SK-N-SH (cell line): ENCODE results near the gene TXNRD2. TPM values are rescaled to one million over a fixed set of nuclear protein-coding genes. Genes with fewer than 3 reads are reported as not detected.

Experiments used
- CTCF ChIA-PET: fragments of 300-600, 350-600 bp; formaldehyde crosslinking; extraction: SDS; loops from one replicate; lab custom pipeline; 2021; lab: Yijun Ruan, JAX
- POLR2A ChIA-PET: fragments of 350-600 bp; sonication (Branson Sonifier 250); formaldehyde crosslinking; extraction: SDS; loops from one replicate; lab custom pipeline; 2020; ENCODE audit warnings: antibody characterized with exemption, inconsistent platforms; lab: Yijun Ruan, JAX
- DNase-seq: peaks from one replicate; pipeline ENCODE4 v3.0.0; 2012
- H2AFZ ChIP-seq: fragments of 200-600 bp; sonication (generic); 2 replicates; pipeline ENCODE4 v1.8.1; 2016; ENCODE audit warnings: antibody characterized with exemption, mild to moderate bottlenecking, low read depth
- H3F3A ChIP-seq: fragments of 200-600 bp; sonication (generic); replicated peaks from 2 replicates; pipeline ENCODE3; 2016; ENCODE audit warnings: antibody characterized with exemption, mild to moderate bottlenecking; ENCODE audit not compliant: insufficient read depth
- H3K27ac ChIP-seq, 2 experiments: fragments of 200-500 bp in 1 of 2; fragments of 200-600 bp in 1 of 2; sonication (Bioruptor generic) in 1 of 2; sonication (generic), shearing (Covaris generic) in 1 of 2; 2 replicates each; pipeline versions ENCODE4 v1.5.1 to v1.6.1; 2014 to 2016; ENCODE audit warnings: low read depth in 2 of 2, inconsistent platforms in 1 of 2, low read length in 1 of 2, mild to moderate bottlenecking in 1 of 2, mixed read lengths in 1 of 2
- H3K27me3 ChIP-seq: fragments of 200-600 bp; sonication (generic), shearing (Covaris generic); 2 replicates; pipeline ENCODE4 v1.6.1; 2016; ENCODE audit warnings: mixed run types; ENCODE audit not compliant: insufficient read depth
- H3K36me3 ChIP-seq, 2 experiments: fragments of 200-500 bp in 1 of 2; fragments of 200-600 bp in 1 of 2; sonication (Bioruptor generic) in 1 of 2; sonication (generic) in 1 of 2; replicated peaks in 1 of 2; 2 replicates each; pipeline versions ENCODE3 to v1.5.1; 2014 to 2016; ENCODE audit warnings: low read length in 1 of 2, mild to moderate bottlenecking in 1 of 2; ENCODE audit not compliant: insufficient read depth in 2 of 2, control insufficient read depth in 1 of 2
- H3K4me1 ChIP-seq, 2 experiments: fragments of 200-500 bp in 1 of 2; fragments of 200-600 bp in 1 of 2; sonication (Bioruptor generic) in 1 of 2; sonication (generic), shearing (Covaris generic) in 1 of 2; 2 replicates each; pipeline versions ENCODE4 v1.5.1 to v1.6.1; 2014 to 2016; ENCODE audit warnings: low read depth in 1 of 2, low read length in 1 of 2, mixed run types in 1 of 2; ENCODE audit not compliant: insufficient read depth in 2 of 2, control insufficient read depth in 1 of 2
- H3K4me2 ChIP-seq: fragments of 200-600 bp; sonication (generic), shearing (Covaris generic); 2 replicates; pipeline ENCODE4 v1.6.1; 2017; ENCODE audit warnings: mixed run types
- H3K4me3 ChIP-seq, 2 experiments: fragments of 200-500 bp in 1 of 2; fragments of 200-600 bp in 1 of 2; sonication (Bioruptor generic) in 1 of 2; sonication (generic), shearing (Covaris generic) in 1 of 2; 2 replicates each; pipeline versions ENCODE4 v1.5.1 to v1.8.1; 2014 to 2016; ENCODE audit warnings: low read depth in 2 of 2, inconsistent platforms in 1 of 2, low read length in 1 of 2, mild to moderate bottlenecking in 1 of 2, mixed read lengths in 1 of 2, moderate library complexity in 1 of 2
- H3K79me2 ChIP-seq: fragments of 200-600 bp; sonication (generic); 2 replicates; pipeline ENCODE4 v1.8.1; 2017; ENCODE audit warnings: mild to moderate bottlenecking; ENCODE audit not compliant: insufficient read depth
- H3K9ac ChIP-seq: fragments of 200-600 bp; sonication (generic); 2 replicates; pipeline ENCODE4 v1.6.1; 2017; ENCODE audit warnings: mixed run types
- H3K9me2 ChIP-seq: fragments of 200-600 bp; sonication (generic); 2 replicates; pipeline ENCODE4 v1.6.1; 2017; ENCODE audit warnings: mixed run types
- H3K9me3 ChIP-seq: fragments of 200-600 bp; sonication (generic); 2 replicates; pipeline ENCODE4 v1.6.1; 2017; ENCODE audit warnings: mixed run types, mild to moderate bottlenecking, moderate library complexity
- H4K20me1 ChIP-seq: fragments of 200-600 bp; sonication (generic); 2 replicates; pipeline ENCODE4 v1.6.1; 2017; ENCODE audit warnings: mild to moderate bottlenecking, mixed run types; ENCODE audit not compliant: insufficient read depth
- EP300 ChIP-seq, 2 experiments: IDR thresholded peaks; 2 replicates each; pipeline versions ENCODE4 v1.4.0 to v1.6.1; 2012; ENCODE audit warnings: borderline replicate concordance in 1 of 2, low read depth in 1 of 2, low read length in 1 of 2
- EZH2phosphoT487 ChIP-seq: fragments of 200-600 bp; sonication (generic); IDR thresholded peaks from 2 replicates; pipeline ENCODE4 v1.6.1; 2017; ENCODE audit warnings: low read depth, mixed run types, mild to moderate bottlenecking, antibody characterized with exemption, moderate library complexity, borderline replicate concordance
- FOXJ3 ChIP-seq: sonication (generic); formaldehyde crosslinking; IDR thresholded peaks from 2 replicates; pipeline ENCODE4 v1.5.1; 2020; ENCODE audit warnings: mild to moderate bottlenecking, missing genetic modification reagents
- GABPA ChIP-seq: IDR thresholded peaks from 2 replicates; pipeline ENCODE4 v1.4.0; 2012; ENCODE audit warnings: low read depth, mild to moderate bottlenecking
- JUND ChIP-seq: IDR thresholded peaks from 2 replicates; pipeline ENCODE4 v1.4.0; 2012
- MAX ChIP-seq: IDR thresholded peaks from 2 replicates; pipeline ENCODE4 v1.4.0; 2012; ENCODE audit warnings: low read depth
- MEF2A ChIP-seq: IDR thresholded peaks from 2 replicates; pipeline ENCODE4 v1.4.0; 2012; ENCODE audit warnings: low read depth, borderline replicate concordance
- MXI1 ChIP-seq: IDR thresholded peaks from 2 replicates; pipeline ENCODE4 v1.6.1; 2012; ENCODE audit warnings: mild to moderate bottlenecking, low read depth, low read length, improper control_type of control experiment
- NFIC ChIP-seq: IDR thresholded peaks from 2 replicates; pipeline ENCODE4 v1.4.0; 2012; ENCODE audit warnings: borderline replicate concordance
- NRF1 ChIP-seq: IDR thresholded peaks from 2 replicates; pipeline ENCODE4 v1.6.1; 2012; ENCODE audit warnings: low read depth, mild to moderate bottlenecking, low read length
- RAD21 ChIP-seq: IDR thresholded peaks from 2 replicates; pipeline ENCODE4 v1.6.1; 2012; ENCODE audit warnings: mild to moderate bottlenecking, low read length
- REST ChIP-seq: IDR thresholded peaks from 2 replicates; pipeline ENCODE4 v1.6.1; 2012; ENCODE audit warnings: mild to moderate bottlenecking, low read depth, low read length, moderate library complexity
- RXRA ChIP-seq: IDR thresholded peaks from 2 replicates; pipeline ENCODE4 v1.4.0; 2012; ENCODE audit warnings: low read depth, mild to moderate bottlenecking, borderline replicate concordance
- SIN3A ChIP-seq: IDR thresholded peaks from 2 replicates; pipeline ENCODE4 v1.6.1; 2012; ENCODE audit warnings: low read depth, mild to moderate bottlenecking, low read length, moderate library complexity, borderline replicate concordance
- SMC3 ChIP-seq: IDR thresholded peaks from 2 replicates; pipeline ENCODE4 v1.6.1; 2012; ENCODE audit warnings: low read depth, low read length, improper control_type of control experiment
- TCF12 ChIP-seq: IDR thresholded peaks from 2 replicates; pipeline ENCODE4 v1.4.0; 2012
- TEAD4 ChIP-seq: IDR thresholded peaks from 2 replicates; pipeline ENCODE4 v1.4.0; 2012; ENCODE audit warnings: mild to moderate bottlenecking, borderline replicate concordance; ENCODE audit not compliant: insufficient read depth
- USF1 ChIP-seq: IDR thresholded peaks from 2 replicates; pipeline ENCODE4 v1.4.0; 2012; ENCODE audit warnings: low read depth, borderline replicate concordance
- WGBS: methylation state at CpG from one replicate; pipeline ENCODE4 v1.1.6; 2017; ENCODE audit warnings: low lambda C conversion rate; 5-methylcytosine and 5-hydroxymethylcytosine counted together
- polyA plus RNA-seq, 3 experiments: library from polyadenylated mRNA; depleted of rRNA; stranded (reverse); fragments of >200 nt; gene quantifications; 2 replicates each; pipeline ENCODE4 v1.2.3, GENCODE V29; 2012
- TF ChIP-seq, protein P1 (sequence below): IDR thresholded peaks from 2 replicates; pipeline ENCODE4; 2012
- TF ChIP-seq, protein P2 (sequence below): fragments of 150-350 bp; IDR thresholded peaks from 2 replicates; pipeline ENCODE4 v1.6.1; 2017; ENCODE audit warnings: antibody characterized with exemption, low read length, low read depth, borderline replicate concordance

The TXNRD2 gene
- polyA plus RNA-seq, 1 of the 3 experiments (the other 2 are of a cell fraction), result 34.7 TPM

- Histone ChIP-seq H3K9me2 (no peaks in the 10 kb centered on the region), H3K9ac (no peak overlapping the region), H3K4me3 (no peak overlapping the region), H3K79me2 (no peaks in the 10 kb centered on the region), H3K4me1 (peaks cover 0 to 49% of the 10 kb centered on the region in 2 experiments; a peak in 3 of 4 replicates), H3K27ac (peak overlapping the region in 1 of 2 experiments; percentile 85; a peak in 2 of 4 replicates), H3K36me3 (no peaks in the 10 kb centered on the region), H4K20me1 (no peaks in the 10 kb centered on the region), H3K9me3 (no peaks in the 10 kb centered on the region), H3K4me2 (no peak overlapping the region), H3K27me3 (no peaks in the 10 kb centered on the region), H2AFZ (no peak overlapping the region), H3F3A (no peaks in the 10 kb centered on the region)
- CTCF ChIA-PET, result interaction anchor here (0.6 to 6.9 kb wide), 9 partner anchors 9 to 173 kb away, joined by 3 to 116 read pairs (median 4); no protein-coding TSS in a partner anchor
- WGBS, result 93% methylated on average over 11 of the region's 12 CpGs
- POLR2A ChIA-PET, result interaction anchor here (1.6 kb wide), 1 partner anchor 11 kb away, joined by 5 read pairs; no protein-coding TSS in a partner anchor
- DNase-seq, result no peak
- TF ChIP-seq TCF12 (no peak), SMC3 (no peak), MEF2A (no peak), NFIC (no peak), JUND (no peak), SIN3A (no peak), TEAD4 (no peak), FOXJ3 (CRISPR knock-in tag) (no peak), MAX (no peak), RXRA (no peak), GABPA (no peak)
- TF ChIP-seq, protein P1, sequence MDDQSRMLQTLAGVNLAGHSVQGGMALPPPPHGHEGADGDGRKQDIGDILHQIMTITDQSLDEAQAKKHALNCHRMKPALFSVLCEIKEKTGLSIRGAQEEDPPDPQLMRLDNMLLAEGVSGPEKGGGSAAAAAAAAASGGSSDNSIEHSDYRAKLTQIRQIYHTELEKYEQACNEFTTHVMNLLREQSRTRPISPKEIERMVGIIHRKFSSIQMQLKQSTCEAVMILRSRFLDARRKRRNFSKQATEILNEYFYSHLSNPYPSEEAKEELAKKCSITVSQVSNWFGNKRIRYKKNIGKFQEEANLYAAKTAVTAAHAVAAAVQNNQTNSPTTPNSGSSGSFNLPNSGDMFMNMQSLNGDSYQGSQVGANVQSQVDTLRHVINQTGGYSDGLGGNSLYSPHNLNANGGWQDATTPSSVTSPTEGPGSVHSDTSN, result no peak
- TF ChIP-seq, protein P2, sequence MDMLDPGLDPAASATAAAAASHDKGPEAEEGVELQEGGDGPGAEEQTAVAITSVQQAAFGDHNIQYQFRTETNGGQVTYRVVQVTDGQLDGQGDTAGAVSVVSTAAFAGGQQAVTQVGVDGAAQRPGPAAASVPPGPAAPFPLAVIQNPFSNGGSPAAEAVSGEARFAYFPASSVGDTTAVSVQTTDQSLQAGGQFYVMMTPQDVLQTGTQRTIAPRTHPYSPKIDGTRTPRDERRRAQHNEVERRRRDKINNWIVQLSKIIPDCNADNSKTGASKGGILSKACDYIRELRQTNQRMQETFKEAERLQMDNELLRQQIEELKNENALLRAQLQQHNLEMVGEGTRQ, result no peak
Measured at GRCh38 chr22:19903513-19903912, 38.1 kb downstream of the TXNRD2 start.

DNA sequence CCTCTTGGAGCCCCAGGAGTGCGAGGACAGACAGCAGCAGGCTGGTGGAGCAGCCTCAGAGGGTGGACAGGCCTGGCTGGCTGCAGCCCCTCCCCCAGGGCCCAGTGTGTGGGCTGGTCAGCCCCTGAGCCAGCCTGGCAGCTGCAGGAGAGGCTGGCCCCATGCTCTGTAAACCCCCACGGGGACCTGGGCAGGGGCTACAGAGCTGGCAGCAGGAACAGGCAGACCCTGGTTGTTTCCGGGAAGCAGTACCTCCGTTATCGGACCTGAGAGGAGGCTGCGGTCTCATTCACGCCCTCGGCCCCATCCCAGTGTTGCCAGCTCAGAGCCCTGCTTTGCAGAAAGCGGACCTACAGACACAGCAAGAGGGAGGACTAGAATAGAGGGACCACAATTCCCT is 38.6 kb downstream of the TXNRD2 start:
- H4K20me1 ChIP-seq, result no peaks in the 10 kb centered on the region
- no peak overlapping the region for H3K4me3 ChIP-seq
- CTCF ChIA-PET, result interaction anchor here (0.7 to 6.9 kb wide), 10 partner anchors 8 to 172 kb away, joined by 3 to 116 read pairs (median 4); no protein-coding TSS in a partner anchor
- no peak overlapping the region for H3K4me2 ChIP-seq
- H3K9me2 ChIP-seq, result no peaks in the 10 kb centered on the region
- no peaks in the 10 kb centered on the region for H3K27me3 ChIP-seq
- H3K27ac ChIP-seq, result peak overlapping the region in 1 of 2 experiments; percentile 85; a peak in 2 of 4 replicates
- no peak overlapping the region for H3K9ac ChIP-seq
- H2AFZ ChIP-seq, result no peak overlapping the region
- H3K79me2 ChIP-seq, result no peaks in the 10 kb centered on the region
- H3K9me3 ChIP-seq, result no peaks in the 10 kb centered on the region
- no peaks in the 10 kb centered on the region for H3F3A ChIP-seq
- DNase-seq, result peak; percentile 82
- WGBS, result 96% methylated on average over 8 of the region's 9 CpGs
- no peaks in the 10 kb centered on the region for H3K36me3 ChIP-seq
- H3K4me1 ChIP-seq, result peaks cover 0 to 49% of the 10 kb centered on the region in 2 experiments; a peak in 3 of 4 replicates
- POLR2A ChIA-PET, result no interaction called here
- peak; percentile 13; the same call in 1 of the 2 replicates for TF ChIP-seq RAD21
- TF ChIP-seq, protein P1, result no peak
- no peak for TF ChIP-seq EP300 (IDR thresholded peaks at IDR 0.05; ENCODE audit: borderline replicate concordance in 1 of 2, low read depth in 1 of 2, low read length in 1 of 2)
- TF ChIP-seq REST, result no peak
- no peak for TF ChIP-seq MEF2A
- no peak for TF ChIP-seq TCF12
- TF ChIP-seq NRF1, result no peak
- TF ChIP-seq USF1, result no peak
- TF ChIP-seq EZH2phosphoT487, result no peak
- TF ChIP-seq FOXJ3 (CRISPR knock-in tag), result no peak
- no peak for TF ChIP-seq MXI1
